K562 treated with DMSO at 1 percent for 12 hours (cell line): ENCODE results near the gene ZBTB7B. TPM values are rescaled to one million over a fixed set of nuclear protein-coding genes. Genes with fewer than 3 reads are reported as not detected.

Source experiments
- total RNA-seq: library from RNA; unstranded; fragments of 300-600 nt; gene quantifications from 2 replicates; pipeline ENCODE4 v1.2.3, GENCODE V29; 2022; ENCODE audit not compliant: insufficient read depth

ZBTB7B gene
- 31.1 and 37.0 TPM in 2 replicates for total RNA-seq

DNA sequence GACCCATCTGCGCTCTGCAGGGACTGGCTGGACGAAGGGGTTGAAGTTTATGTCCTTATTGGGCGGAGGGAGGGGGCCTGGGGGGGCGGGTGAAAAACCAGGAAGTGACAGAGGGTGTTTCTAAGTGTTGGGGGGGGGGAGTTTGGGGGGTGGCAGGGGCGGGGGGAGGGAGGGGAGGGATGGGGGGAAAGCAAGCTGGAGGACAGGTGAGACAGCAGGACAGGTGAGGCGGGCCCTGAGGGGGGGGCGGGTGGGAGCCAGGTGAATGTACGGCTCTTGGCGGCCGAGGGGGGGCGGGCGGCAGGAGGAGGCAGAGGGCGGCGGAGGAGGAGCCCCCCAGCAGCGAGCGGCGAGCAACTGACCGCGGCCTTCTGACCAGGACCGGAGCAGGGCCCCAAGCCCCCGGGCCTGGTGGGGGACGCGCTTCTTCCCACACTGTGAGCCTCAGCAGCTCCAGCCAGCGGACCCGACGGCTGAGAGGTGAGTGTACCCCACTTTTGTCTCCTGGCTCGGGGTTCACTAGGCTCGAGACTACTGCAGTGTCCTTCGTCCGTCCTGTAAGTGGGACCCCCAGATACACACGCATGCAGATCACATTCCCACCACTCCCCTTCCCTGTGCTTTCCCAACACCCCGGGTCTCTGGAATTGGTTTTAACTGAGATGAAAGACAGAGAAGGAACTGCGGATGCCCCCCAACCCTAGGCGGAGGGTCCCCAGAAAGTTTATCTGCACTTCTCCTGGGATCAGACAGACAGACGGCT is at the start of gene ZBTB7B:
Gene ZBTB7B (plus strand): TSS at position 339 of the 763 bp plus-strand sequence. CDS start 11,859 bp downstream, outside the sequence.

DNA sequence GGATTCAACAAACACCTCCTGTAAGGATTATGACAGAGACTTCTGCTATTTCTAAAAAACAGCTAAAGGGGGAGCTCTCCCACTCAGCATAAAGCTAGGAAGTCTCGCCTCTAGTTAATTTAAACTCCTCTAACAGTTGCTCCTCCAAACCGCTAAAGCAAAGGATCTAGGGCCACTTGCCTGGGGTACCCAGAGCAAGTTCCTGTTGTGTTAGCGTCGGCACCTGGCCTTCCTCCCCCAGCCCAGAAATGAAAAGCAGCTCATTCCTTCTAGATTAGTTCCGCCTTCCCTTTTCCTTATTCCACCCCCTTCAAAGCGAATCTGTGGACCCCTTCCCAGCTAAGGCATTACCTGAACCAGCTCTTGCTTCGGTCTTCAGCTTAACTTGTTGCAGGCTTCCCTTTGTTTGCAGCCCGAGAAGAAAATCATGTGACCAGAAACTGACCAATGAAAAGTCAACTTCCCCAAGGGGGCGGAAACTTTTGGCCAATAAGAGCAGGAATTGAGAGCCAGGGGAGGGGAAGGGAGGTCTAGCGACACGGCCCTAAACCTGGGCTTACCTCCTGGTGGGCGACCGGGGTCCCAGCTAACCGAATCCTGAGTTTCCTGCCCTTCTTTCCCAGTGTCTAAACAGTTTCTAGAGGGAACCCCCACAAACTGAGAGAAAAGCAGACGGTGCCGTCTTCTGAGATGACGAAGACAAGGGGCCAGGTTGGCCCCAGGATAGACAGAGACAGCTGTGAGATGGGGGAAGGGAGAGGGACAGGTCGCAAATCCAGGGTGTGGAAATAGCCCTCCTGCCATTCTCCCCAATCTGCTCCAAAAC is 46.7 kb upstream of the ZBTB7B start, which contains the start of gene PBXIP1:
Gene PBXIP1 (minus strand): TSS at position 382 of the 826 bp plus-strand sequence. CDS start 2,378 bp downstream, outside the sequence.

DNA sequence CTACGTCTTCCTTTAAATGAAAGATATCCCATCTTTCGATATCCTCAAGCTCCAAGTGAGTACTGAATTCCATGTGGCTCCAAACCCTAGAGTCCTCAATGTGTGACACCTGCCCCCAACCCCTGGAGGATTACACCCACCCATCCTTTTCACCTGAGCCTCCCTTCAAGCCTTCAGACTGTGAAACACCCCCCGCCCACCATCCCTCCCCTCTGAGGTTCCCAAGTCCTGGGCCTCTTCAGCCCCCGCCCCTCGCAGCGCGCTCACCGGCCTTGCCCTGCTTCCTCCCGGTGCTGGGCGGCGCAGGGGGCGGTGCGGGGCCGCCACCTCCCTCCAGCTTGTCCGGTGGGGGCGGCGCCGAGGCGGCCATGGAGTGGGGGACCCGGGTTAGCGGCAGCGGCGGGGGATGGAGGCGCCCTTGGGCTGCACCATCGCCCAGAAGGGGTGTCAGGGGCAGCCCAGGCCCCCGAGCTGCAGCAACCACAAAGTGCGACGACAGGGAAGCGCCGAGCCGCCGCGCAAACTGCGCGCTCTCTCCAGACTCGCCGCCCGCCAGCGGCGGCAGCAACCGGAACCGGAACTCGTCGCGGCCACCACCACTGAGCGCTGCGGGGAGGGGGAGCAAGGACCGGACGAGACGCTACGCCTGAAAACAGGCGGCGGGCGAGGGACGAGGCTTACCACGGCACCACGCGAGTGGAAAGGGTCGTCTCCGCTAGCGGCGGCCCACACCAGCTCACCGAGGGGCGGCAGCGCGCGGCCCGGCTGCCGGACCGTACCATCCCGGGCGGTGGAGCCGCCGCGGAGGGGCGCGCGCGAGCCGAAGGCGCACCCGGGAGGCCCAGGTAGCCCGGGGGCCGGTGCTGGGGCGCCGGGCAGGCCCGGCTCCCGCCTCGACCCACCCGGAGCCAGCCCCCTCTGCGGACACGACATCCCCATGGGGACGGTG is 41.1 kb upstream of the ZBTB7B start, which contains the start of gene PYGO2:
Gene PYGO2 (minus strand): TSS at position 576 of the 949 bp plus-strand sequence. CDS start 206 bp downstream, at position 370.

DNA sequence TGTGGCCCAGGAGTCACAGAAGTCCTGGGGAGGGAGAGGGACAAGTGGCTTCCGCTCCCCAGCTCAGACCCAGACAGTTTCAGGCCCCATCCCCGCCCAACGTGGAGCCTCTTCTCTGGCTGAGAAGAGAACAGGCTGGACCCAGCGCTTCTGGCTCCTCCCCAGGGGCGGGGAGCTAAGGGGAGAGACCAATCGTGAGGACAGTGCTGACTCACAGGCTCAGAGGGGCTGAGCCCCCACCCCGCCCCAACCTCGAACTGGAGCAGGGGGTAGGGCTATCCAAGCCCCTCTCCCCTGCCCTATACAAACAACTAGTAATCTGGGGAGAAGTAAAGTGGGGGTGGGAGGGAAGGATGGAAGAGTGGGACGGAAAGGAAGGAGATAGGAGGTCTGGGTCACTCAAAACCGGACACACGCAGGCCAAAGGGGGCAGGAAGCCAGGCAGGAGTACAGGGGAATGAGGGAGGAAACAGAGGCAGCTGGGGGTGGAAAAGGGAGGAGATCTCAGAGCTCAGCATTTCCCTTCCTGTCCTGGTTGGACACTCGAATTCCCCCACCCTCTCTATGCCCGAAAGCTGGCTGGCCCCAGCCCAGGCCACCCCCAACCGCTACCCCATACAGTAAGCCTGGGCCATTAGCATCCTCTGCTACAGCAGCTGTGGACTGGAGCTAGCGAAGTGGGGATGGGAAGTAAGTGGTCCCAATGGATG is 31.8 kb upstream of the ZBTB7B start, which contains the start of gene SHC1:
Gene SHC1 (minus strand): TSS at position 117 of the 710 bp plus-strand sequence. CDS start 221 bp downstream, outside the sequence.

DNA sequence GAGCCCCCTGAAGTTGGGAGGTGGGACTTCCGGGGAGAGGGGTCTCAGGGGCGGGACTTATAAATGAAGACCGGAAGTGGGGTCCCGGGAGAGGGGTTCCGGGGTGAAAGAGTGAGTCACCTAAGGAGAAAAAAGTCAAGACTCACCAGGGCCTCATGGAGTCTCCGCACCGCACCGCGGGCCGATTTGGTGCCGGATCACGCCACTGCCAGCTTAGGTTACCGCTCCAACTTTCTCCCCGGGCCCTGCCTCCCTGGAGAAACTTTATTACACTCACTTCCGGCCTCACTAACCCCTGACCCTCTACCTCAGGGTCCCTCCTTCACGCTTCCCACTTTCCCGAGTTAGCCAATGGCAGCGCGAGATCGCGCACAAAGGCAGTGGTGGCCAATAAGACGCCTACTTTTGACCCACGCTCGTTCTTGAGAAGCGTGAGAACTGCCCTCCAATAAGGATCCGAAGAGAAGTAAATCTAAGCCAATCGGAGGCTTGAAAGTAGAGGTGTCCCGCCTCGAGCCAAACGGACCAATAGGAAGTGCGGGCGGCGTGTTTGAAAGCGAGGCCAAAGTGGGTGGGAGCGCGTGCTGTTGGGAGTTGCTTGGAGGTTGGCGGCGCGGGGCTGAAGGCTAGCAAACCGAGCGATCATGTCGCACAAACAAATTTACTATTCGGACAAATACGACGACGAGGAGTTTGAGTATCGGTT is 28.3 kb upstream of the ZBTB7B start, which contains the start of gene CKS1B:
Gene CKS1B (plus strand): TSS at position 580 of the 706 bp plus-strand sequence. CDS start 65 bp downstream, at position 645.

DNA sequence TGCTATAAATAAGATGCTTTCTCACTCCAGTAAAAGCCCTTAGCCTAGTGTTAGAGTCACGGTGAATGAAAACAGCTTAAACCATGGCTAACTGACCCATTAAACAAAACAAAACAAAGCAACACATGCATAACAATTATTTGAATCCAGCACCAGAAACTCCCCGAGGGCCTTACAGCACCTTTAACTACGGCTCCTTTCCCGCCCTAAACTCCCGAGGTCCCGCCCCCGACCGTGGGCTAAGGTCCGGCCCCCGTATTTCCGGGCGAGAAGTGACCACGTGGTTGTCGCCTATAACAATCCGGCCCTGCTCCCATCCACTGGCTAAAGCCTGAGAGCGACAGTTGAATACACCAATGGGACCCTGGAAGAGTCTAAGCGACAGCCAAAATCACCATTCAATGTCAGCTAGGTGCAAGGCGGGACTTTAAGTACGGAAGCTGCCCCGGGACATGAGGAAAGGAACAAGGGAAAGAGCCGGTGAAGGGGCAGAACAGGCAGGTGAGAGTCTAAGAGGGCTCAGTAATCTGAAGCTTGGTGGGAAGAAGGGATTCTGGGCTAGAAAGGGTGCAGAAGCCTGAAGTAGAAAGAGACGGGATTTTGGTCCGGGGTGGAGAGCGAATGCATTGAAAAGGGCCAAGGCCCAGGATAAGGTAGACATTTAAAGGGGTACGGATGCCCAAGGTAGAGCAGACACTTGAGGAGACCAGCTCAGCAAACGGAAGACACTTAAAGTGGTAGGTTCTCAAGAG is 19.5 kb upstream of the ZBTB7B start, which contains the start of gene FLAD1:
Gene FLAD1 (plus strand): TSS at position 448 of the 752 bp plus-strand sequence. CDS start 351 bp downstream, outside the sequence.

DNA sequence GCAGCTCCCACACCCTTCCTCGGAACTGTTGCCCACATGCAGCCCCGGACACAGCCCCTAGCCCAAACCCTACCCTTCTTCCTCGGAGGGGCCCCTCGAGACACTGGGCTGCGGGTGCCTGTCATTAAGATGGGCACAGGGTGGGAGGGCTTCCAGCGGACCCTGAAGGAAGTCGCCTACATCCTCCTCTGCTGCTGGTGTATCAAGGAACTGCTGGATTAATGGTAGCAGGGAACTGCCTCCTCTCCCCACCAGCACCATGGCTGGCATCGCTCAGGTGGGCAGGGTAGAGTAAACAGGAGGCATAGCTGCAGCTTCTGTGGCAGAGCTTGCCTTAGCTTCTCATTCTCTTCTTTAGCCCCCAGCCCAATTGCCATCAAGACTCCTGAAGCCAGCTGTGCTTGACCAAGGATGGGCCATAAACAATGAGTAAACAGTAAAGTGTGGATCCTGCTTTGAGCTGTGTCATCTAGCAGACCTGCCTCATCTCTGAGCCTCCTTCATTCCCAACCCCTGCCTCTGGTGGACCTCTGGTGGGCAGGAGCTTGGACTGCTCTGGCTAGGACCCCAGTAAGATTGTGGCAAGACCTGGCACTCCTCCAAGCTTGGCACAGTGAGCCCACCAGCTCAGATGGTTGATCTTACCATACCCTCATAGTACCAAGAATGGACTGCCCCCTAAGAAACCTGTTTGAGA is 8.9 kb upstream of the ZBTB7B start, which contains the start of gene LENEP:
Gene LENEP (plus strand): TSS at position 15 of the 697 bp plus-strand sequence. CDS start 22 bp downstream, at position 37.

DNA sequence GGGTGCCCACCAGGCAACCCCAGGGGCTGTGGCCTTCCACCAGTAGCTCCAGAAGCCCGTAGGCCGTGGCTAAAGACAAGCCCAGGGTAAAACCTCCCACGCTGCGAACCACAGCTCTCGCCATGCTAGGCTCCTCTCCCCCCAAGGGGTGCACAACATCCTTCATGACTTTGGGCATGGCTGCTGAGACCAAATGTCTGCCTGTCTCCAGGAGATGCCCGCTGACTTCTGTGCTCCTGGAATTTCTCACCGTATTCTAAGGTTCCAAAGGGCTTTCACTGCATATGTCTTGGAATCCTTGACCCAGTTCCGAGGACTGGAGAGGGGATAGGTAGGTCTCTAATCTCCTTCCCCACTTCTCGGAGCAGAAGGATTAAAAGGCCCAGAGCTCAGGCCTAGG is 30.9 kb downstream of the ZBTB7B start, which contains the start of the genes DCST1 and DCST2:
Gene DCST1 (plus strand): TSS at position 301 of the 400 bp plus-strand sequence. CDS start 213 bp downstream, outside the sequence.
Gene DCST2 (minus strand): TSS at position 258 of the 400 bp plus-strand sequence. CDS start 80 bp downstream, at position 178.

DNA sequence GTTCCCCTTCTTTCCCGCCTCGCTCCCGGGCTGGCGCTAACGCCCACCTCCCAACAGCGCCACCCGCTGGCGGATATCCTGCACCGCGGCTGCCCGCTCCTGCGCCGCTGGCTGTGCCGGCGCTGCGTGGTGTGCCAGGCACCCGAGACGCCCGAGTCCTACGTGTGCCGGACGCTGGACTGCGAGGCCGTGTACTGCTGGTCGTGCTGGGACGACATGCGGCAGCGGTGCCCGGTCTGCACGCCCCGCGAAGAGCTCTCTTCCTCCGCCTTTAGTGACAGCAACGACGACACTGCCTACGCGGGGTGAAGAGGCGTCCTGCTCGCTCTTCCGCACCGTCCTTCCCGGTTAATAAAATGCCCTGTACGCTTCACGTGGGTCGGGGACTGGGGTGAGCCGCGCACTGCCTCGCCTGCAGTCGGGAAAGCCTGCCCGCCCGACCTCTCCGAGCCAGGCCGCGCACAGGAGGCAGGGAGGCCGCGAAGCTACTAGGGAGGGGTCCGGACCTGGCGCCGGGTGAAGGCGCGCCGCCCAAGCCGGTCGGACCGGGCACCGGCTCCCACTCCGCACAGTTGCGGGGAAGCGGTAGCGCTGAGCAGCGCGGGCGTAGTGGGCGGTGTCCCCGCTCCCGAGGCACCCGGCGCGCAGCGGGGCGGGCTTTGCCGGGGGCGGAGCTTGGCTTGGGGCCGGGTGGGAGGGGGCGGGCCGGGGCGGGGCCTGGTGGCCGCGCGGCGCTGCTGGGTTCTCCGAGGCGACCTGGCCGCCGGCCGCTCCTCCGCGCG is 48.1 kb downstream of the ZBTB7B start, which contains the start of gene ADAM15:
Gene ADAM15 (plus strand): TSS at position 757 of the 782 bp plus-strand sequence. CDS start 71 bp downstream, outside the sequence.

DNA sequence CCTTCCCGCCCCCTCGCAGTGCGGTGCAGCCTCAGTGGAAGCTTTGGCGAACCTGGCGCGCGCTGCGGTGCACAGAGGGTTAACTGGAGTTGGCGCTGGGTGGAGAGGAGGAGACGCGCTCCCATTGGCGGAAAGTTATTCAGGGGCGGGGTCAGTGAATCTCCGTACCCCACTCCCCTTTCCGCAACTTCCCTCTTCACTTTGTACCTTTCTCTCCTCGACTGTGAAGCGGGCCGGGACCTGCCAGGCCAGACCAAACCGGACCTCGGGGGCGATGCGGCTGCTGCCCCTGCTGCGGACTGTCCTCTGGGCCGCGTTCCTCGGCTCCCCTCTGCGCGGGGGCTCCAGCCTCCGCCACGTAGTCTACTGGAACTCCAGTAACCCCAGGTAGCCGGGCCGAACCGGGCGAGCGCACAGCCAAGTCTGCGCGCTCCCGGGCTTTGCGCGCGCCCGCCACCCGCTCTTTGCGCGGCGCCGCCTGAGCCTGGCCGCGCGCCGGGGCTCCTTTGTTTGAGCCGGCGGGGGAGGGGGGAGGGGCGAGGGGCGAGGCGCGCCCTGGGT is 61.0 kb downstream of the ZBTB7B start, which contains the start of gene EFNA4:
Gene EFNA4 (plus strand): TSS at position 191 of the 561 bp plus-strand sequence. CDS start 84 bp downstream, at position 275.

Other genes with a start within 250 kb of the ZBTB7B start
- gene KCNN3, start 132.5 kb upstream of the ZBTB7B start, total RNA-seq, result not detected in 2 replicates
- 12.9 and 20.3 TPM in 2 replicates for gene PMVK, start 66.1 kb upstream of the ZBTB7B start, total RNA-seq
- gene PBXIP1, start 46.7 kb upstream of the ZBTB7B start, total RNA-seq, result 15.6 and 22.5 TPM in 2 replicates
- gene PYGO2, start 41.0 kb upstream of the ZBTB7B start, total RNA-seq, result 29.6 and 51.5 TPM in 2 replicates
- 26.5 and 56.6 TPM in 2 replicates for gene SHC1, start 32.1 kb upstream of the ZBTB7B start, total RNA-seq
- gene CKS1B, start 28.1 kb upstream of the ZBTB7B start, total RNA-seq, result 450 and 472 TPM in 2 replicates
- gene FLAD1, start 19.5 kb upstream of the ZBTB7B start, total RNA-seq, result 39.5 and 45.7 TPM in 2 replicates
- gene LENEP, start 9.2 kb upstream of the ZBTB7B start, total RNA-seq, result not detected in 2 replicates
- gene DCST2, start 31.0 kb downstream of the ZBTB7B start, total RNA-seq, result 0.99 and 2.2 TPM in 2 replicates
- not detected in 2 replicates for gene DCST1, start 31.0 kb downstream of the ZBTB7B start, total RNA-seq
- gene ADAM15, start 48.5 kb downstream of the ZBTB7B start, total RNA-seq, result 44.7 and 44.9 TPM in 2 replicates
- gene EFNA4, start 60.9 kb downstream of the ZBTB7B start, total RNA-seq, result 11.9 and 16.0 TPM in 2 replicates
- 5.3 and 6.7 TPM in 2 replicates for gene EFNA3, start 76.0 kb downstream of the ZBTB7B start, total RNA-seq
- gene EFNA1, start 125.1 kb downstream of the ZBTB7B start, total RNA-seq, result 3.9 and 5.4 TPM in 2 replicates
- 106 and 112 TPM in 2 replicates for gene SLC50A1, start 133.1 kb downstream of the ZBTB7B start, total RNA-seq
- 98.9 and 177 TPM in 2 replicates for gene DPM3, start 137.7 kb downstream of the ZBTB7B start, total RNA-seq
- 303 and 367 TPM in 2 replicates for gene KRTCAP2, start 170.5 kb downstream of the ZBTB7B start, total RNA-seq
- 0.26 TPM in 1 of 2 replicates, not detected in the other for gene TRIM46, start 171.0 kb downstream of the ZBTB7B start, total RNA-seq
- 3.1 and 3.3 TPM in 2 replicates for gene THBS3, start 205.1 kb downstream of the ZBTB7B start, total RNA-seq
- gene MTX1, start 205.9 kb downstream of the ZBTB7B start, total RNA-seq, result 61.9 and 73.8 TPM in 2 replicates